Heart left ventricle (tissue), 16 donors: ENCODE measurements around the gene ANK2. TPM values are rescaled to one million over a fixed set of nuclear protein-coding genes. Genes with fewer than 3 reads are reported as not detected.

Experiments
- ATAC-seq, 4 donors: fragments of 200-7000 bp; cut with Tn5 transposase; one replicate each; pipeline ENCODE4 v1.9.1; 2020 to 2022; ENCODE audit warnings: moderate library complexity in 4 of 4, mild to moderate bottlenecking in 3 of 4, moderate number of reproducible peaks in 1 of 4
- DNase-seq, 5 donors: peaks; one replicate each; pipeline ENCODE4 v3.0.0-alpha.2; 2020
- H3K27ac ChIP-seq, 12 donors: fragments of 200-600 bp; sonication (generic) in 4 of 12; one replicate each; pipeline versions ENCODE4 v1.5.0 to v1.8.0; 2016 to 2022; ENCODE audit warnings: mild to moderate bottlenecking in 2 of 12
- H3K27me3 ChIP-seq, 9 donors: fragments of 200-600 bp; sonication (generic) in 2 of 9; one replicate each; pipeline versions ENCODE4 v1.5.1 to v1.8.0; 2016 to 2022; ENCODE audit warnings: mild to moderate bottlenecking in 3 of 9
- H3K36me3 ChIP-seq, 9 donors: fragments of 200-600 bp; sonication (generic) in 2 of 9; one replicate each; pipeline versions ENCODE4 v1.5.0 to v1.8.0; 2018 to 2022; ENCODE audit warnings: mild to moderate bottlenecking in 2 of 9
- H3K4me1 ChIP-seq, 12 donors: fragments of 200-600 bp; sonication (generic) in 4 of 12; one replicate each; pipeline versions ENCODE4 v1.5.0 to v1.8.0; 2016 to 2022; ENCODE audit warnings: mild to moderate bottlenecking in 3 of 12
- H3K4me3 ChIP-seq, 12 donors: fragments of 200-600 bp; sonication (generic) in 4 of 12; one replicate each; pipeline versions ENCODE4 v1.5.0 to v1.8.0; 2017 to 2022; ENCODE audit warnings: mild to moderate bottlenecking in 9 of 12, moderate library complexity in 4 of 12
- H3K9me3 ChIP-seq, 12 donors: fragments of 200-600 bp; sonication (generic) in 4 of 12; one replicate each; pipeline versions ENCODE4 v1.5.0 to v1.8.0; 2016 to 2022; ENCODE audit warnings: mild to moderate bottlenecking in 1 of 12
- POLR2A ChIP-seq, 2 donors: fragments of 450-650 bp; IDR thresholded peaks; one replicate each; pipeline ENCODE4 v1.6.1; 2017; ENCODE audit warnings: antibody characterized with exemption in 2 of 2, mild to moderate bottlenecking in 2 of 2, moderate library complexity in 2 of 2
- WGBS, 4 donors: extraction: QIAGEN DNeasy Blood & Tissue Kit in 2 of 4; methylation state at CpG; one replicate each; pipeline versions ENCODE4 v1.1.5 to v1.1.7; 2013 to 2018; 5-methylcytosine and 5-hydroxymethylcytosine counted together
- intact Hi-C, 10 donors: fragments of 100-400 bp; cut with DNase I; formaldehyde crosslinking; loops; one replicate each; pipeline versions ENCODE4 v1.11.1 to v1.14.2; 2022
- long read RNA-seq, 3 donors: library from polyadenylated mRNA; unstranded; transcript quantifications; one replicate each; pipeline ENCODE4 v2.0.0, GENCODE V29; 2020 to 2021
- polyA plus RNA-seq, 2 donors: library from polyadenylated mRNA; stranded (reverse); fragments of 200-250 nt; gene quantifications; one replicate each; pipeline ENCODE4 v1.2.3, GENCODE V29; 2013
- total RNA-seq, 9 donors: library from RNA; depleted of rRNA in 2 of 9; stranded (reverse); fragments of >200 nt in 2 of 9; fragmentation: NEBNext Ultra II Directional in 3 of 9; extraction: Animal tissue kit (Norgen Biotek cat#: 25700) in 3 of 9; gene quantifications; one replicate each; pipeline versions ENCODE4 v1.1.0 to v1.2.4, GENCODE V29; 2016 to 2023
- TF ChIP-seq, protein P1 (sequence below), 12 donors: fragments of 200-600 bp; sonication (generic) in 4 of 12; IDR thresholded peaks; one replicate each; pipeline versions ENCODE4 v1.5.0 to v1.8.0; 2018 to 2022; ENCODE audit warnings: antibody characterized with exemption in 12 of 12, mild to moderate bottlenecking in 5 of 12
- donor health status: ischemic (EF 13 %, LVEDD 7.1; RV severe dilation, severe dysfunction).
- donor health status: healthy with polysubstance abuse.
- donor health status: DM: no; HTN: yes; CAD: no.
- donor health status: DM: no; HTN: no; CAD: no.
- donor health status: ischemic (EF 25% LVEDD 6.9; RV normal size, moderate dysfunction).
- donor health status: ischemic (EF 25% LVEDD 5.7; RV mildly dilated, moderate dysfunction).
- donor health status: healthy.
- donor health status: DM: yes; HTN: yes; CAD: no.
- donor health status: ischemic (EF 35%, LVEDD 5.7; RV mildly dilated, moderate dysfunction).
- donor health status: nonischemic (EF 11% LVEDD 7.7; RV severe dilation, severe dysfunction).
- donor health status: DM: yes; HTN: yes; CAD: no.
- donor health status: PGD.
- donor health status: ischemic (EF 29% LVEDD 5.4; RV normal size, mild dysfunction).
- donor health status: nonischemic (EF 23%, LVEDD 6.1; RV moderate dilation, normal function).

Gene ANK2
- total RNA-seq, result 100 to 1,000 TPM; 209 to 351 (median 274) TPM
- polyA plus RNA-seq, result 10 to 100 TPM; 30.7 to 58.1 TPM
- long read RNA-seq, donor 1, partial matches to known transcripts, result 40 of 158 reads
- long read RNA-seq, donor 1, other reads (novel, unspliced or antisense), result 117 of 158 reads
- long read RNA-seq, donor 2, partial matches to known transcripts, result 33 of 126 reads
- long read RNA-seq, donor 2, other reads (novel, unspliced or antisense), result 92 of 126 reads
- long read RNA-seq, donor 3, partial matches to known transcripts, result 23 of 78 reads
- long read RNA-seq, donor 3, other reads (novel, unspliced or antisense), result 55 of 78 reads

- TF ChIP-seq POLR2A (IDR thresholded peaks at IDR 0.05), result no peak
- TF ChIP-seq, protein P1, sequence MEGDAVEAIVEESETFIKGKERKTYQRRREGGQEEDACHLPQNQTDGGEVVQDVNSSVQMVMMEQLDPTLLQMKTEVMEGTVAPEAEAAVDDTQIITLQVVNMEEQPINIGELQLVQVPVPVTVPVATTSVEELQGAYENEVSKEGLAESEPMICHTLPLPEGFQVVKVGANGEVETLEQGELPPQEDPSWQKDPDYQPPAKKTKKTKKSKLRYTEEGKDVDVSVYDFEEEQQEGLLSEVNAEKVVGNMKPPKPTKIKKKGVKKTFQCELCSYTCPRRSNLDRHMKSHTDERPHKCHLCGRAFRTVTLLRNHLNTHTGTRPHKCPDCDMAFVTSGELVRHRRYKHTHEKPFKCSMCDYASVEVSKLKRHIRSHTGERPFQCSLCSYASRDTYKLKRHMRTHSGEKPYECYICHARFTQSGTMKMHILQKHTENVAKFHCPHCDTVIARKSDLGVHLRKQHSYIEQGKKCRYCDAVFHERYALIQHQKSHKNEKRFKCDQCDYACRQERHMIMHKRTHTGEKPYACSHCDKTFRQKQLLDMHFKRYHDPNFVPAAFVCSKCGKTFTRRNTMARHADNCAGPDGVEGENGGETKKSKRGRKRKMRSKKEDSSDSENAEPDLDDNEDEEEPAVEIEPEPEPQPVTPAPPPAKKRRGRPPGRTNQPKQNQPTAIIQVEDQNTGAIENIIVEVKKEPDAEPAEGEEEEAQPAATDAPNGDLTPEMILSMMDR (IDR thresholded peaks at IDR 0.05), result no peak
- DNase-seq, result no peak
These were observed at the start of gene ANK2 for GRCh38 chr4:113049421-113050370. ANK2 (plus strand) TSS chr4:113049653; CDS start chr4:113049729, 76 bp downstream.

GRCh38 chr4:113003841-113004240 is 45.6 kb upstream of the ANK2 start:
- Histone ChIP-seq H3K4me3 (no peak overlapping the region), H3K9me3 (no peaks in the 10 kb centered on the region), H3K27me3 (no peaks in the 10 kb centered on the region), H3K27ac (no peak overlapping the region), H3K36me3 (no peaks in the 10 kb centered on the region), H3K4me1 (peaks cover 0 to under 1% (median 0%) of the 10 kb centered on the region in 12 donors)
- 80 to 88% (median 83%) methylated on average over 2 of the region's 2 CpGs for WGBS, 4 donors
- DNase-seq, result no peak
- ATAC-seq, result no peak
- intact Hi-C loops, result no loop called here
- TF ChIP-seq, protein P1 (IDR thresholded peaks at IDR 0.05), result no peak
- TF ChIP-seq POLR2A (IDR thresholded peaks at IDR 0.05), result no peak

More at GRCh38 chr4:113049421-113050370, at the start of gene ANK2:
- Histone ChIP-seq H3K36me3 (no peaks in the 10 kb centered on the region), H3K27me3 (no peaks in the 10 kb centered on the region), H3K9me3 (no peaks in the 10 kb centered on the region), H3K4me3 (peak within 1 kb of the TSS in 6 of 12 donors; percentile 4 to 22 (median 16)), H3K4me1 (peaks cover 0 to 11% (median 0%) of the 10 kb centered on the region in 12 donors), H3K27ac (no peak within 1 kb of the TSS)
- WGBS, 4 donors, result 30 to 36% (median 31%) methylated on average over 20 of the region's 20 CpGs
- no peak for ATAC-seq
- intact Hi-C loops, result no loop called here

DNA sequence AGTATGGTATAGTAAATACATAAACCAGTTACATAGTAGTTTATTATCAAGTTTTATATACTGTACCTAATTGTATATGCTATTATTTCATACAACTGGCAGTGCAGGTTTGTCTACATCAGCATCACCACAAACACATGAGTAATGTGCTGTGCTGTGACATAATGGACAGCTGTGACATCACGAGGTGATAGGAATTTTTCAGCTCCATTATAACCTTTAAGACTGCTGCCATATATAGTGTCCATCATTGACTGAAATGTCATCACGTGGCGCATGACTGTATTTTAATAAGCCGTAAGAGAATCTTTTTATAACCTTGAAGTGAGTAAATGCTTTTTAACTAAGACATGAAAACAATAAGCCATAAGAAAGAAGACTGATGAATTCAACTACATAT is 44.8 kb upstream of the ANK2 start:
- Histone ChIP-seq H3K27me3 (no peaks in the 10 kb centered on the region), H3K9me3 (no peaks in the 10 kb centered on the region), H3K27ac (no peak overlapping the region), H3K4me3 (no peak overlapping the region), H3K36me3 (no peaks in the 10 kb centered on the region), H3K4me1 (peaks cover 0 to 2% (median 0%) of the 10 kb centered on the region in 12 donors)
- ATAC-seq (no peak), DNase-seq (no peak)
- intact Hi-C loops, result no loop called here
- WGBS, 4 donors, result 33 to 82% (median 68%) methylated on average over 4 of the region's 4 CpGs
- no peak for TF ChIP-seq POLR2A (IDR thresholded peaks at IDR 0.05)
- TF ChIP-seq, protein P1 (IDR thresholded peaks at IDR 0.05), result no peak

DNA sequence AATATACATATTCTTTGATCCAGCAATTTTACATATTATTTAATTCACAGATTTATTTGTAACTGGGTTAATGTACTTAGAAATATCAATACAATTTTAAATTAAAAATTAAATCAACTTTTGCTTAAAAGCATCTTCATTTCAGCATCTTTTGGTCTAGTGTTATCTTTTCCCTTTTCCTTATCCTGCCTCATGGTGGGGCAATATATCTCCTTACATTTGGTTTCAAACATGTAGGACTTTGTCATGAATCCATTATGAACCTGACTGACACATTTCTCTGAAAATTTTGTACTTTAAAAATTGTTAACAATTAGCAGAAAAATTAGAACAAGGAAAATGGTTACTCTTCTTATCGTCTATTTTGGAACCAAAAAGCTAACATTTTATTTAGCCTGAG is 42.8 kb upstream of the ANK2 start:
- no peak for DNase-seq
- Histone ChIP-seq H3K4me1 (peaks cover 0 to 2% (median 0%) of the 10 kb centered on the region in 12 donors), H3K9me3 (no peaks in the 10 kb centered on the region), H3K27ac (no peak overlapping the region), H3K27me3 (no peaks in the 10 kb centered on the region), H3K36me3 (no peaks in the 10 kb centered on the region), H3K4me3 (no peak overlapping the region)
- intact Hi-C loops, result no loop called here
- ATAC-seq, result no peak
- TF ChIP-seq, protein P1 (IDR thresholded peaks at IDR 0.05), result no peak
- no peak for TF ChIP-seq POLR2A (IDR thresholded peaks at IDR 0.05)
- 79 to 93% (median 86%) methylated on average over 1 of the region's 1 CpG for WGBS, 4 donors
